ENCODE data around the gene CRACR2B. TPM values are rescaled to one million over a fixed set of nuclear protein-coding genes. Genes with fewer than 3 reads are reported as not detected.

The CRACR2B gene
- total and polyA plus RNA-seq, 10 of the 15 experiments (the other 5 are each of a cell fraction or from before 2014, with no cell fraction given), result 0.10 to 33.7 (median 12.7) TPM

DNA sequence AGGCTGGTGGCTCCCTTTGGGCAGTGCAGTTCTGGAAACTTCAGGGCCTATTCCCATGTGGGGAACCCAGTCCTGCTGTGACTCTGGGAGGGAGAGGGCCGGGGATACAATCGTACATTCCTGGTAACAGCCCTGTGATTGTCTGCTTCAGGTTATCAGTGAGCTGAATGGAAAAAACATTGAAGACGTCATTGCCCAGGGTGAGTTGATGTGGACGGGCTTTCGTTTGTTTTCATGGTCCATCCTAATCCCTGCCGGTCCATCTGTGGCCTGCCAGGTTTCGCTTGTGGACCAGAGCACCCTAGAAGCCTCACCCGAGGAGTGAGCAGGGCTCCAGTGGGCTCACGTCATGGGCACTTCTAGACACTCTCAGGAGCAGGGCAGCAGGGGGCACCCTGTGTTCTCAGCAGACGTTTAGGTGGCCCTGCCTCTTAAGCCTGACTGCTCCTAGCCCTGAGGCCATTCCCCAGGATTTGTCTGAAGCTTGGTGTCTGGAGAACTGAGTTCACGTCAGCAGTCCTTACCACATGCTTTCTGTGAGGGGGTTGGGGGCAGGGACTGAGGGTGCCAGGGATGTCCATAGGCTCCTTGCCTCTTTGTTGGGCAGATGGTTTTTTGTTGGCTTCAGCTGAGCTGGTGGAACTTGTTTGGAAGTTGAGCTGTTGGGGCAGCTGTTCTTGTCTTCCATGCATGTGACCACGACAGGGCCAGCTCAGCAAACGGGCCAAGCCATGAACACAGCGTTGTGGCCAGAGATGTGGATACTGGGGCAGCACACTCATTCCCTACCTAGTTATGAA lies 16.1 kb upstream of the CRACR2B start:
- RAD21 ChIA-PET (ENCODE audit: unreplicated experiment), result no interaction called here
- Histone ChIP-seq H3K4me2 (ENCODE audit: control insufficient read depth, insufficient read depth) (peak overlapping the region; percentile 78), H3K4me1 (ENCODE audit: control insufficient read depth, insufficient read depth, low read length) (peaks cover 7% of the 10 kb centered on the region; the same call in 1 of the 2 replicates), H3K9ac (ENCODE audit: control insufficient read depth, insufficient read depth, low read length) (peak overlapping the region; percentile 98), H3K4me3 (peak overlapping the region; percentile 98), H3K36me3 (ENCODE audit: control insufficient read depth in 2 of 2, insufficient read depth in 2 of 2, low read length in 1 of 2) (peaks cover 8 to 28% of the 10 kb centered on the region in 2 experiments; a peak in 3 of 4 replicates), H3K79me2 (ENCODE audit: control insufficient read depth, insufficient read depth, low read length) (peaks cover 38% of the 10 kb centered on the region), H3K27ac (ENCODE audit: control insufficient read depth, insufficient read depth) (no peak overlapping the region), H3K9me3 (replicated peaks; ENCODE audit: control insufficient read depth, insufficient read depth, low read length) (no peaks in the 10 kb centered on the region), H4K20me1 (ENCODE audit: control insufficient read depth, insufficient read depth) (peaks cover 8% of the 10 kb centered on the region; the same call in 1 of the 2 replicates), H2AFZ (ENCODE audit: control insufficient read depth, low read depth, low read length) (no peak overlapping the region), H3K27me3 (replicated peaks in 1 of 2; ENCODE audit: control insufficient read depth in 2 of 2, insufficient read depth in 2 of 2, low read length in 1 of 2) (no peaks in the 10 kb centered on the region)
- FAIRE-seq (peak; percentile 77), ATAC-seq (no peak), DNase-seq (ENCODE audit: low read depth, low spot score) (no peak)
- BruUV-seq (replicated peaks), result no TSS peak
- in situ Hi-C loops (cut with MboI), result loop anchor here (25.0 kb wide), 1 partner anchor 1576 kb away; the partner anchor contains the start of gene CD81
- intact Hi-C loops (cut with micrococcal nuclease; ENCODE audit: unreplicated experiment), result no loop called here
- TF ChIP-seq POLR2AphosphoS5 (IDR thresholded peaks at IDR 0.05; ENCODE audit: low read length) (peak; percentile 59; the same call in 1 of the 2 replicates), HDAC2 (IDR thresholded peaks at IDR 0.05) (no peak)
- TF ChIP-seq, protein P1, sequence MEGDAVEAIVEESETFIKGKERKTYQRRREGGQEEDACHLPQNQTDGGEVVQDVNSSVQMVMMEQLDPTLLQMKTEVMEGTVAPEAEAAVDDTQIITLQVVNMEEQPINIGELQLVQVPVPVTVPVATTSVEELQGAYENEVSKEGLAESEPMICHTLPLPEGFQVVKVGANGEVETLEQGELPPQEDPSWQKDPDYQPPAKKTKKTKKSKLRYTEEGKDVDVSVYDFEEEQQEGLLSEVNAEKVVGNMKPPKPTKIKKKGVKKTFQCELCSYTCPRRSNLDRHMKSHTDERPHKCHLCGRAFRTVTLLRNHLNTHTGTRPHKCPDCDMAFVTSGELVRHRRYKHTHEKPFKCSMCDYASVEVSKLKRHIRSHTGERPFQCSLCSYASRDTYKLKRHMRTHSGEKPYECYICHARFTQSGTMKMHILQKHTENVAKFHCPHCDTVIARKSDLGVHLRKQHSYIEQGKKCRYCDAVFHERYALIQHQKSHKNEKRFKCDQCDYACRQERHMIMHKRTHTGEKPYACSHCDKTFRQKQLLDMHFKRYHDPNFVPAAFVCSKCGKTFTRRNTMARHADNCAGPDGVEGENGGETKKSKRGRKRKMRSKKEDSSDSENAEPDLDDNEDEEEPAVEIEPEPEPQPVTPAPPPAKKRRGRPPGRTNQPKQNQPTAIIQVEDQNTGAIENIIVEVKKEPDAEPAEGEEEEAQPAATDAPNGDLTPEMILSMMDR (IDR thresholded peaks at IDR 0.05 in 2 of 3, conservative IDR thresholded peaks at IDR 0.05 in 1 of 3; ENCODE audit: control insufficient read depth in 2 of 3, extremely low read depth in 1 of 3, insufficient read depth in 1 of 3, low read depth in 3 of 3, low read length in 3 of 3), result peak; percentile 11 to 26 (median 16); a peak in 2 of 6 replicates
- SMC1A ChIA-PET (ENCODE audit: uncharacterized antibody, unreplicated experiment), result interaction anchor here (1.0 to 1.3 kb wide), 2 partner anchors 8 to 21 kb away, joined by 3 to 4 read pairs; partner anchors contain the start of gene CD151
- WGBS (ENCODE audit: insufficient coverage, insufficient replicate concordance, low lambda C conversion rate, missing lambda C conversion rate), result 45% methylated on average over 14 of the region's 14 CpGs
- CTCF ChIA-PET, result interaction anchor here (1.3 kb wide), 1 partner anchor 8 kb away, joined by 4 read pairs; no protein-coding TSS in a partner anchor
- POLR2A ChIA-PET, result interaction anchor here (0.7 to 1.7 kb wide), 2 partner anchors 8 to 139 kb away, joined by 5 to 18 read pairs; partner anchors contain the start of gene PNPLA2
